ENCODE results near the gene C22orf39. TPM values are rescaled to one million over a fixed set of nuclear protein-coding genes. Genes with fewer than 3 reads are reported as not detected.

Gene C22orf39
- total RNA-seq, 6 donors from 2014 or later: 29.1 to 48.6 (median 43.6) TPM

- no peaks in the 10 kb centered on the region for H3K9me3 ChIP-seq
- H3K27me3 ChIP-seq: no peaks in the 10 kb centered on the region
- DNase-seq: no peak
- no peak overlapping the region for H3K4me3 ChIP-seq
- peaks cover 0 to 3% (median 0%) of the 10 kb centered on the region in 4 donors for H3K36me3 ChIP-seq
- 63 to 71% methylated on average over 10 of the region's 10 CpGs for WGBS, 2 donors
- no peak overlapping the region for H3K27ac ChIP-seq
- H3K4me1 ChIP-seq: peaks cover 18 to 30% (median 24%) of the 10 kb centered on the region in 4 donors
- TF ChIP-seq POLR2AphosphoS5 (IDR thresholded peaks at IDR 0.05) (no peak), POLR2A (IDR thresholded peaks at IDR 0.05) (no peak), EP300 (IDR thresholded peaks at IDR 0.05) (no peak), CTCF (IDR thresholded peaks at IDR 0.05) (no peak)
- ATAC-seq (ENCODE audit: low FRiP score in 2 of 2): no peak
Observed at GRCh38 chr22:19480789-19481188, 33.3 kb upstream of the C22orf39 start.

GRCh38 chr22:19480173-19480568 lies 32.7 kb upstream of the C22orf39 start:
- TF ChIP-seq POLR2AphosphoS5 (IDR thresholded peaks at IDR 0.05) (no peak), EP300 (IDR thresholded peaks at IDR 0.05) (no peak), CTCF (IDR thresholded peaks at IDR 0.05) (no peak), POLR2A (IDR thresholded peaks at IDR 0.05) (no peak)
- ATAC-seq (ENCODE audit: low FRiP score in 2 of 2) (no peak), DNase-seq (no peak)
- H3K27ac ChIP-seq: peak overlapping the region in 1 of 4 donors; percentile 12
- peak overlapping the region in 3 of 4 donors; percentile 81 to 95 (median 92) for H3K4me3 ChIP-seq
- WGBS, 2 donors: 1 to 4% methylated on average over 8 to 15 of the region's 15 CpGs
- H3K36me3 ChIP-seq: peaks cover 0 to 4% (median 2%) of the 10 kb centered on the region in 4 donors
- no peaks in the 10 kb centered on the region for H3K9me3 ChIP-seq
- peaks cover 18 to 34% (median 27%) of the 10 kb centered on the region in 4 donors for H3K4me1 ChIP-seq
- no peaks in the 10 kb centered on the region for H3K27me3 ChIP-seq

GRCh38 chr22:19479355-19480172 lies 32.1 kb upstream of the C22orf39 start, which contains the start of gene CDC45:
Gene CDC45, plus strand, starts transcription at chr22:19479920. Its CDS starts 49 bp downstream, at chr22:19479969.
- 1% methylated on average over 25 to 31 of the region's 50 CpGs for WGBS, 2 donors
- peak within 1 kb of the TSS; percentile 94 to 98 (median 96) for H3K27ac ChIP-seq
- no peaks in the 10 kb centered on the region for H3K27me3 ChIP-seq
- peak within 1 kb of the TSS; percentile 70 to 95 (median 86) for H3K4me3 ChIP-seq
- no peaks in the 10 kb centered on the region for H3K9me3 ChIP-seq
- H3K36me3 ChIP-seq: peaks cover 0 to 10% (median 8%) of the 10 kb centered on the region in 4 donors
- peak; percentile 92 to 97 for DNase-seq
- no peak for TF ChIP-seq POLR2A (IDR thresholded peaks at IDR 0.05)
- TF ChIP-seq EP300 (IDR thresholded peaks at IDR 0.05): no peak
- peak in 1 of 6 experiments; percentile 15 for TF ChIP-seq CTCF (IDR thresholded peaks at IDR 0.05)
- TF ChIP-seq POLR2AphosphoS5 (IDR thresholded peaks at IDR 0.05): no peak
- H3K4me1 ChIP-seq: peaks cover 18 to 34% (median 27%) of the 10 kb centered on the region in 4 donors
- peak; percentile 98 for ATAC-seq (ENCODE audit: low FRiP score in 2 of 2)

- Histone ChIP-seq H3K9me3 (no peaks in the 10 kb centered on the region), H3K27ac (peak within 1 kb of the TSS; percentile 94 to 98 (median 96)), H3K27me3 (no peaks in the 10 kb centered on the region), H3K4me1 (peaks cover 18 to 34% (median 27%) of the 10 kb centered on the region in 4 donors), H3K36me3 (peaks cover 1 to 16% (median 11%) of the 10 kb centered on the region in 4 donors), H3K4me3 (peak within 1 kb of the TSS; percentile 70 to 95 (median 86))
- ATAC-seq (ENCODE audit: low FRiP score in 2 of 2) (peak; percentile 87 to 91), DNase-seq (peak; percentile 83 to 96)
- WGBS, 2 donors: 1% methylated on average over 20 to 26 of the region's 42 CpGs
- peak in 2 of 4 donors; percentile 49 to 67 for TF ChIP-seq POLR2A (IDR thresholded peaks at IDR 0.05)
- no peak for TF ChIP-seq CTCF (IDR thresholded peaks at IDR 0.05)
- TF ChIP-seq POLR2AphosphoS5 (IDR thresholded peaks at IDR 0.05): peak; percentile 68 to 73
- no peak for TF ChIP-seq EP300 (IDR thresholded peaks at IDR 0.05)
Observed at GRCh38 chr22:19478901-19479354, 31.4 kb upstream of the C22orf39 start, which contains the start of gene UFD1. Gene UFD1, minus strand, starts transcription at chr22:19479193. Its CDS starts 108 bp downstream, at chr22:19479085.
